WI38 (cell line): ENCODE results near the gene DOCK11.

Source experiments
- H3K4me3 ChIP-seq: 2 replicates; pipeline ENCODE4 v1.5.1; 2011; ENCODE audit warnings: low read depth, mild to moderate bottlenecking, control low read depth, low read length
- TF ChIP-seq, protein P1 (sequence below): IDR thresholded peaks from 2 replicates; pipeline ENCODE4 v1.5.1; 2012; ENCODE audit warnings: low read depth, mild to moderate bottlenecking, control low read depth, low read length

The DOCK11 gene

DNA sequence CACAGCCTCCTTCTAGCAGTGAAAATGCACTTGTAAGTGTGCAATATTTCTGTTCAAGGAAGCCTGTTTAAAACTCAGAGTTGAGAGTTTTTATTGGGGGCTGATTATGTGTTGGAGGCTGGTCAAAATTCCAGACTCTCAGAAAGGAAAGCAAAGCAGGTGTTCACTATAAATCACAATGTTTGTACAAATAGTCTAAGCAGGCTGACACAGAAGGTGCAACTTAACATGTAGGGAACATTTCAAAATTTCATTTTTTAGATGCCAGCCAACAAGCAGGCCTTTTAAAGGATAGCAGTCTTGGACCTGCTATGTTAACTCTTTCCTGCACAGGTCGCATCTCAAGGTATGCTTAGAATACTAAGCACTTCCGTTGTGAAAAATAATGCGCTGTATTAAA is 119.5 kb downstream of the DOCK11 start:
- TF ChIP-seq, protein P1, sequence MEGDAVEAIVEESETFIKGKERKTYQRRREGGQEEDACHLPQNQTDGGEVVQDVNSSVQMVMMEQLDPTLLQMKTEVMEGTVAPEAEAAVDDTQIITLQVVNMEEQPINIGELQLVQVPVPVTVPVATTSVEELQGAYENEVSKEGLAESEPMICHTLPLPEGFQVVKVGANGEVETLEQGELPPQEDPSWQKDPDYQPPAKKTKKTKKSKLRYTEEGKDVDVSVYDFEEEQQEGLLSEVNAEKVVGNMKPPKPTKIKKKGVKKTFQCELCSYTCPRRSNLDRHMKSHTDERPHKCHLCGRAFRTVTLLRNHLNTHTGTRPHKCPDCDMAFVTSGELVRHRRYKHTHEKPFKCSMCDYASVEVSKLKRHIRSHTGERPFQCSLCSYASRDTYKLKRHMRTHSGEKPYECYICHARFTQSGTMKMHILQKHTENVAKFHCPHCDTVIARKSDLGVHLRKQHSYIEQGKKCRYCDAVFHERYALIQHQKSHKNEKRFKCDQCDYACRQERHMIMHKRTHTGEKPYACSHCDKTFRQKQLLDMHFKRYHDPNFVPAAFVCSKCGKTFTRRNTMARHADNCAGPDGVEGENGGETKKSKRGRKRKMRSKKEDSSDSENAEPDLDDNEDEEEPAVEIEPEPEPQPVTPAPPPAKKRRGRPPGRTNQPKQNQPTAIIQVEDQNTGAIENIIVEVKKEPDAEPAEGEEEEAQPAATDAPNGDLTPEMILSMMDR: no peak
- H3K4me3 ChIP-seq: no peak overlapping the region

DNA sequence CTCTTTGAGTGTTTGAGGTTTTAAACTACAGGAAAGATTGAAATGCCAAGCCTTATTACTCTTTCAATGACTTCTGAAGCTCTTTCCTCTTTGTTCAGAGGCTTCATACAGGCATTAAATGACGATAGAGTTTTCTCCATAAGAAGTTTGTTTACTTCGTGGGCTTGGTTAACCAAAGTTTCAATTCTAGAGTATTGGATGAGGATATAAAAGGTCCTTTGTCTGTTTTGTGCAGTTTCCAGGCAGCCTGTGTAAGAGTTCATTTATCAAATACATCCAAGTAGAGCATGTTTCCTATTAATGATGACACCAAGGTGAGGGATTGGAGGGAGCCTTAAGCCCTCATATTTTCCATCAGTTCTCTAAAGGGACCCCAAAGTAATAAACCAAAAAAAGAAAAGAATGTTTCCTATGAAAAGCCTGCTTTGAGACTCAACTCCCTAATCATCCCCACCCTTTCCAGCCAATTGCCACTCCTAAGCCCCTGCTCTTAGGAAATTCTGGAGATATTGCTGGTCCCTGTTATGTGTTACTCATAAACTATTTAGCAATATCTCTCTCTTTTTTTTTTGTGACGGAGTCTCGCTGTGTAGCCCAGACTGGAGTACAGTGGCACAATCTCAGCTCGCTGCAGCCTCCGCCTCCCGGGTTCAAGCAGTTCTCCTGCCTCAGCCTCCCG is 125.6 kb downstream of the DOCK11 start:
- TF ChIP-seq, protein P1: no peak
- no peak overlapping the region for H3K4me3 ChIP-seq

DNA sequence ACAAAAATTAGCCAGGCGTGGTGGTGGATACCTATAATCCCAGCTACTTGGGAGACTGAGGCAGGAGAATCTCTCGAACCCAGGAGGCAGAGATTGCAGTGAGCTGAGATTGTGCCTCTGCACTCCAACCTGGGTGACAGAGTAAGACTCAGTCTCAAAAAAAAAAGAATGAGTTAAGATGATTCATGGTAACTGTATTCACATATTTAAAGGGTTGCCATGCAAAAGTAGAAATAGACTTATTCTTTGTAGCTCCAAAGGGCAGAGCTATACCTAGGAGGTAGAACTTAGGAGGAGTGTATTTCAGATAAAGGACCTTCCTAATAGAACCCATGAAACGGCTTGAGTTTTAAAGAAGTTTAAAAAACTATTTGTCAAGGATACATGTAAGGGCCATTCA is 127.4 kb downstream of the DOCK11 start:
- TF ChIP-seq, protein P1: no peak
- no peak overlapping the region for H3K4me3 ChIP-seq

DNA sequence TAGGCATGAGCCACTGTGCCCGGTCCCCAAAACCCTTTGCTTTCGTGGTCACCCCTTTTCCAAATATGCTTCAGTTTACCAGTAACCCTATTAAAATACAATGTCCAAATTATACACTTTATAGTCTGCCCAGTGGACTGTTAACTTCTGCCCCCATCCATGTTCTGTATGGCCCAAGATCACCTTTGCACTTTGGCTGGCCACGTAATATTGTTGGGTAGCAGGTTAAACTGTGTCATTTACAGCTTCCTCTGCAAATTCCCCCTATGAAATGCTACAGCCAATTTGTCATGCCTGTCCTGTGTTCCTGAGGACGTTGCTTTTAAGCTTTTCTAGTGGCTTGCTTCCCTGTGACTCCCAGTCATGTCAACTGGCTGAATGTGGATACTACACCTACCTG is 130.7 kb downstream of the DOCK11 start:
- H3K4me3 ChIP-seq: no peak overlapping the region
- TF ChIP-seq, protein P1: no peak

DNA sequence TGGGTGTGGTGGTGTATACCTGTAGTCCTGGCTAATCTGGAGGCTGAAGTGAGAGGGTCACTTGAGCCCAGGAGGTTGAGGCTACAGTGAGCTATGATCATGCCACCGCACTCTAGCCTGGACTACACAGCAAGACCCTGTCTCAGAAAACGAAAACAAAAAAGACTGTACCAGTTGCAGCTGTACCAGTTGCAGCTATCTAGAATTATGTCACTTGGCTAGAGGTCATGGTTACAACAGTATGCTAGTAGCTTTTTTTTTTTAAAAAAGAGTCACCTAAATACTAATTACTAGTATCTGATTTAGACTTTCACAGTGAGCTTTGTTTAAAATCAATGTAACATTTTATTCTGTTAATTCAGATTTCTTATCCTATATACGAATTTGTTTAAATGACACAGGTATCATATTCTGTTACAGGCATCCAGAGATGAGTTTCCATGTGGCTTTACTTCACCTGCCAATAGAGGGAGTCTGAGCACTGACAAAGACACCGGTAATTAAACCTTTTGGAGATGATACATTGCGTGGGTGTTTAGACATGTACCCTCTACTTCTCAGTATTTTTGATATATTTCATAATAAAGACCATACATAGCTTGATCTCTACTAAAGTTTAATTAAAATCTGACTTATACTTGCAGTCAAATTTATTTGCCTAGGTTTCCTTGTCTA is 131.6 kb downstream of the DOCK11 start:
- TF ChIP-seq, protein P1: no peak
- H3K4me3 ChIP-seq: no peak overlapping the region

DNA sequence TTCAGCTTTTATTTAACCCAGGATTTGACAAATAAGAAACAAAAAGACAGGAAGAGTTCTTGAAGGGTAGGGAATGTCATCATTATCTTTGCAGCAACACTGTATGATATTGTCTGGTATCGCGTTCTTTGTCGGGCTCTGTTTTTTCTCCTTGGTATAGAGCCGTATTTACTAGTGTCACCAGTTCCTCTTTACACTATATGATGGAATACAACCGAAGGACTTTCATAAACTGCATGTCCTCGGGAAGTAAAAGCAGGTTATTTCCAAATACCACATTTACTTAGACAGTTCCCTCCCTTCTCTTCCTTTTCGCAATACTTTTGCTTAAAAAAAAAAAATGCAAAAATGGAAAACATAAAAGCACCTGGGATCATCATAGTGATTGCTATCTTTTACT is 135.2 kb downstream of the DOCK11 start:
- TF ChIP-seq, protein P1: no peak
- H3K4me3 ChIP-seq: no peak overlapping the region

DNA sequence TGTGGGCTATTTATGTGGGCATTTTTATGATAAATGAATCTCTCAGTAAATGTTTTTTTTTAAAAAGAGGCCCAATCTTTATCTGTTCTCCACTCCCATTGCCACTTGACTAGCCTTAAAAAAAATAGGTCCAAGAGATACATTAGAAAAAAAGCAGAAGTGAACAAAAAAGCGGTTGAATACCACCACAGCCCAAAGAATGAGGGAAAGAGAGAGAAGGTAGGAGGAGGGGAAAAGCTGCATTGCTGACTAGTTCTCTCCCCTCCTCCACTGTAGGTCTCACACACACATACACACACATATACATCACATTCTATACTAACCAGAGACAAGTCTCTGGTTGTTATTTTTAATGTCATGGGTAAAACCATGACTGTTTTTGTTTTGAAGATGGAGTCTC is 136.0 kb downstream of the DOCK11 start:
- no peak overlapping the region for H3K4me3 ChIP-seq
- TF ChIP-seq, protein P1: no peak
